ENCODE data around the gene CFAP52. TPM values are rescaled to one million over a fixed set of nuclear protein-coding genes. Genes with fewer than 3 reads are reported as not detected.

CFAP52 gene, protein sequence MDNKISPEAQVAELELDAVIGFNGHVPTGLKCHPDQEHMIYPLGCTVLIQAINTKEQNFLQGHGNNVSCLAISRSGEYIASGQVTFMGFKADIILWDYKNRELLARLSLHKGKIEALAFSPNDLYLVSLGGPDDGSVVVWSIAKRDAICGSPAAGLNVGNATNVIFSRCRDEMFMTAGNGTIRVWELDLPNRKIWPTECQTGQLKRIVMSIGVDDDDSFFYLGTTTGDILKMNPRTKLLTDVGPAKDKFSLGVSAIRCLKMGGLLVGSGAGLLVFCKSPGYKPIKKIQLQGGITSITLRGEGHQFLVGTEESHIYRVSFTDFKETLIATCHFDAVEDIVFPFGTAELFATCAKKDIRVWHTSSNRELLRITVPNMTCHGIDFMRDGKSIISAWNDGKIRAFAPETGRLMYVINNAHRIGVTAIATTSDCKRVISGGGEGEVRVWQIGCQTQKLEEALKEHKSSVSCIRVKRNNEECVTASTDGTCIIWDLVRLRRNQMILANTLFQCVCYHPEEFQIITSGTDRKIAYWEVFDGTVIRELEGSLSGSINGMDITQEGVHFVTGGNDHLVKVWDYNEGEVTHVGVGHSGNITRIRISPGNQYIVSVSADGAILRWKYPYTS
- under 1 TPM in 2 of 4 donors, not detected in 2; 0.27 to 0.78 TPM for total RNA-seq

DNA sequence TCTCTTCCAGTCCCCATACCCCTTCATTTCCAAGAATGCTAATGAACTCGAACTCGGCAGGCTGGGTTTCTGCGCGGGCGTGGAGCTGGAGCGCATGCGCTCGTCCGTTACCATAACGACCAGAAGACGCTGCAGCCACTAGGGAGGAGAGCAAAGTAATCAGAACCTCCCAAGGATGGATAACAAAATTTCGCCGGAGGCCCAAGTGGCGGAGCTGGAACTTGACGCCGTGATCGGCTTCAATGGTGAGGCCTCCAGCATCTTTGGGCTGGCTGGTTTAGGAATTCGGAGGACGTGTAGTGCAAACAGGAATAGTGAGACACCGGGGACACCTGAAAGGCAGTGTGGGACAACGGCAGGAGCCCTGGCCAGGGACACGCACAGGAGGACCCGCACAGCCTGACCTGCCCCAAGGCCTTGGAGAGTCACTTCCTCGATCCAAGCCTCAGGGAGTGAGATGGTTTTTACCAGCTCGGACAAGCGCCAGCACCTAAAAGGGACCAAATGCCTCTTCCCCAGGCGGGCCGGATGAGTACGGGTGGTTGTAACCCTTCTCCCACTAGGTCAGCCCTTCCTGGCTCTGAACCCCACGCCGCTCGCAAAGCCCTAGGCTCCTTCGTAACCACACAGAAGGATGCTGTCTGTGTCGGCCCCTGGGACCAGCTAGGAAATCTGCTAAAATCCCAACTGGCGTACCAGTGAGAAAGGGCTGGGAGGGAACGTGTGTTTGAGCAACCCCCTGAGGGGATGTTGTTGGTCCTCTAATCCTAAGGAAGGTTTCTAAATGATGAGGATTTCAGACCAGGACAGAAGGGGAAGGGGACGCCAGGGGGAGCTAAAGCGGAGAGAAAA is at the start of gene CFAP52:
TSS of gene CFAP52 (plus strand) at position 122 of the 852 bp plus-strand sequence. CDS start at position 176, 54 bp downstream.
- H3K27ac ChIP-seq, result peak within 1 kb of the TSS in 2 of 3 donors; percentile 11 to 62
- no peaks in the 10 kb centered on the region for H3K36me3 ChIP-seq
- 5 to 7% methylated on average over 37 to 38 of the region's 38 CpGs for WGBS, 2 donors
- no peaks in the 10 kb centered on the region for H3K27me3 ChIP-seq
- H3K4me1 ChIP-seq, result peaks cover 6 to 7% of the 10 kb centered on the region in 2 donors
- no peaks in the 10 kb centered on the region for H3K9me3 ChIP-seq
- intact Hi-C loops (cut with DNase I), result no loop called here
- H3K4me3 ChIP-seq (replicated peaks in 1 of 3), result peak within 1 kb of the TSS; percentile 51 to 96 (median 55)
- TF ChIP-seq POLR2A (IDR thresholded peaks at IDR 0.05), result no peak
- TF ChIP-seq, protein P1, sequence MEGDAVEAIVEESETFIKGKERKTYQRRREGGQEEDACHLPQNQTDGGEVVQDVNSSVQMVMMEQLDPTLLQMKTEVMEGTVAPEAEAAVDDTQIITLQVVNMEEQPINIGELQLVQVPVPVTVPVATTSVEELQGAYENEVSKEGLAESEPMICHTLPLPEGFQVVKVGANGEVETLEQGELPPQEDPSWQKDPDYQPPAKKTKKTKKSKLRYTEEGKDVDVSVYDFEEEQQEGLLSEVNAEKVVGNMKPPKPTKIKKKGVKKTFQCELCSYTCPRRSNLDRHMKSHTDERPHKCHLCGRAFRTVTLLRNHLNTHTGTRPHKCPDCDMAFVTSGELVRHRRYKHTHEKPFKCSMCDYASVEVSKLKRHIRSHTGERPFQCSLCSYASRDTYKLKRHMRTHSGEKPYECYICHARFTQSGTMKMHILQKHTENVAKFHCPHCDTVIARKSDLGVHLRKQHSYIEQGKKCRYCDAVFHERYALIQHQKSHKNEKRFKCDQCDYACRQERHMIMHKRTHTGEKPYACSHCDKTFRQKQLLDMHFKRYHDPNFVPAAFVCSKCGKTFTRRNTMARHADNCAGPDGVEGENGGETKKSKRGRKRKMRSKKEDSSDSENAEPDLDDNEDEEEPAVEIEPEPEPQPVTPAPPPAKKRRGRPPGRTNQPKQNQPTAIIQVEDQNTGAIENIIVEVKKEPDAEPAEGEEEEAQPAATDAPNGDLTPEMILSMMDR (IDR thresholded peaks at IDR 0.05), result peak in 5 of 6 experiments; percentile 18 to 62 (median 56)
- peak; percentile 72 to 73 for DNase-seq

DNA sequence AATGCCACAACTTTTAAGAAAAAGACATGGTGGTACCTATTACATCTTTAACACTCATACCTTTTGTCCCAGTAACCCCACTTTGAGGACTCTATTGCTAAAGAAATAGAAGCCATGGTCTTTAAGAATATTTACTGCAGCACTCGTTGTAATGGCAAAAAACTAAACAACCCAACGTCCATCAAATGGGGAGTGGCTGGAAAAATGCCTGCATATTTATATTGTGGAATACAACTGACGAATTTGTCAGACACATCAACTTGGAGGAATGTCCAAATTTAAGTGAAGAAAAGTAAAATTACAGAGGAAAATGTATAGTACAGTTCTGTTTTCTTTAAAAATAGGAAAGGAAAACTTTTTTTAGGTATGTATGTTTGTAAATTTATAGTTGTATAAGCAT is 48.7 kb upstream of the CFAP52 start:
- TF ChIP-seq, protein P1 (IDR thresholded peaks at IDR 0.05), result no peak
- no peak for TF ChIP-seq POLR2A (IDR thresholded peaks at IDR 0.05)
- DNase-seq, result no peak
- no peaks in the 10 kb centered on the region for H3K36me3 ChIP-seq
- intact Hi-C loops (cut with DNase I), result loop anchor here (10.0 kb wide), 1 partner anchor 533 kb away; no protein-coding TSS in a partner anchor
- WGBS, 2 donors, result 73 to 75% methylated on average over 3 of the region's 3 CpGs
- no peak overlapping the region for H3K4me3 ChIP-seq (replicated peaks in 1 of 3)
- H3K27me3 ChIP-seq, result no peaks in the 10 kb centered on the region
- no peaks in the 10 kb centered on the region for H3K9me3 ChIP-seq
- no peaks in the 10 kb centered on the region for H3K4me1 ChIP-seq
- H3K27ac ChIP-seq, result no peak overlapping the region

- TF ChIP-seq POLR2A (IDR thresholded peaks at IDR 0.05), result no peak
- TF ChIP-seq, protein P1 (IDR thresholded peaks at IDR 0.05), result peak in 1 of 6 experiments; percentile 21
- WGBS, 2 donors, result 73 to 87% methylated on average over 4 to 5 of the region's 5 CpGs
- intact Hi-C loops (cut with DNase I), result loop anchor here (10.0 kb wide), 1 partner anchor 534 kb away; no protein-coding TSS in a partner anchor
- no peaks in the 10 kb centered on the region for H3K36me3 ChIP-seq
- H3K4me3 ChIP-seq (replicated peaks in 1 of 3), result no peak overlapping the region
- H3K9me3 ChIP-seq, result no peaks in the 10 kb centered on the region
- DNase-seq, result no peak
- no peaks in the 10 kb centered on the region for H3K4me1 ChIP-seq
- no peak overlapping the region for H3K27ac ChIP-seq
- no peaks in the 10 kb centered on the region for H3K27me3 ChIP-seq
These were observed 47.3 kb upstream of the CFAP52 start for GRCh38 chr17:9529033-9529700.

GRCh38 chr17:9531034-9531433 is 45.4 kb upstream of the CFAP52 start:
- WGBS, 2 donors, result 53 to 72% methylated on average over 2 of the region's 2 CpGs
- no peak for DNase-seq
- Histone ChIP-seq H3K9me3 (no peaks in the 10 kb centered on the region), H3K36me3 (no peaks in the 10 kb centered on the region), H3K4me1 (no peaks in the 10 kb centered on the region), H3K27me3 (no peaks in the 10 kb centered on the region), H3K4me3 (replicated peaks in 1 of 3) (no peak overlapping the region), H3K27ac (no peak overlapping the region)
- intact Hi-C loops (cut with DNase I), result no loop called here
- no peak for TF ChIP-seq POLR2A (IDR thresholded peaks at IDR 0.05)
- TF ChIP-seq, protein P1 (IDR thresholded peaks at IDR 0.05), result no peak
